ENCODE measurements around the gene ZNF514.

DNA sequence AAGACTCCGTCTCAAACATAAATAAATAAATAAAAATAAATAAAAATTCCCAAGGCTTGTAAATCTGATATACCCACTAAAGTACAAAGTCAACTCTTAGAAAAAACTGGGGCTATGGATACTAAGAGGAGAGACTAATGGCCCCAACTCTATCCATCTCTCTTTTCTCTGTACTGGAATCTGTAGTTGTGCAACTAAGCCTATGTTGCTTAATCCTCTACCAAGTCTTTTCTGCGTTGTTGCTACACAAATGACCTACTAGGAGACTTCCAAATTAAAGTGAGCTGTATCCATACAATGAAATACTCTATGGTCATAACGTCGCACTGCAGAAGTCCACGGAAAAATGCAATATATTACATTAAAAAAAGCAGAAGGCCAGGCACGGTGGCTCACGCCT lies 46.2 kb downstream of the ZNF514 start:
- TF ChIP-seq, protein P1, sequence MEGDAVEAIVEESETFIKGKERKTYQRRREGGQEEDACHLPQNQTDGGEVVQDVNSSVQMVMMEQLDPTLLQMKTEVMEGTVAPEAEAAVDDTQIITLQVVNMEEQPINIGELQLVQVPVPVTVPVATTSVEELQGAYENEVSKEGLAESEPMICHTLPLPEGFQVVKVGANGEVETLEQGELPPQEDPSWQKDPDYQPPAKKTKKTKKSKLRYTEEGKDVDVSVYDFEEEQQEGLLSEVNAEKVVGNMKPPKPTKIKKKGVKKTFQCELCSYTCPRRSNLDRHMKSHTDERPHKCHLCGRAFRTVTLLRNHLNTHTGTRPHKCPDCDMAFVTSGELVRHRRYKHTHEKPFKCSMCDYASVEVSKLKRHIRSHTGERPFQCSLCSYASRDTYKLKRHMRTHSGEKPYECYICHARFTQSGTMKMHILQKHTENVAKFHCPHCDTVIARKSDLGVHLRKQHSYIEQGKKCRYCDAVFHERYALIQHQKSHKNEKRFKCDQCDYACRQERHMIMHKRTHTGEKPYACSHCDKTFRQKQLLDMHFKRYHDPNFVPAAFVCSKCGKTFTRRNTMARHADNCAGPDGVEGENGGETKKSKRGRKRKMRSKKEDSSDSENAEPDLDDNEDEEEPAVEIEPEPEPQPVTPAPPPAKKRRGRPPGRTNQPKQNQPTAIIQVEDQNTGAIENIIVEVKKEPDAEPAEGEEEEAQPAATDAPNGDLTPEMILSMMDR (conservative IDR thresholded peaks at IDR 0.05): no peak
- no peak for TF ChIP-seq EZH2 (IDR thresholded peaks at IDR 0.05; ENCODE audit: low read depth)
